IMR-90 (cell line): ENCODE data around the gene C8B. TPM values are rescaled to one million over a fixed set of nuclear protein-coding genes. Genes with fewer than 3 reads are reported as not detected.

Source experiments
- ATAC-seq: fragments of 200-7000 bp; cut with Tn5 transposase; 2 replicates; pipeline ENCODE4 v1.9.1; 2020; ENCODE audit warnings: low read depth, mild to moderate bottlenecking, moderate library complexity
- BruUV-seq: library from RNA; stranded (reverse); fragments of 400-500 nt; replicated peaks from 2 replicates; lab custom pipeline; 2021; lab: Mats Ljungman, UMichigan
- CTCF ChIA-PET: fragments of 300-600 bp; formaldehyde crosslinking; extraction: SDS; loops from one replicate; lab custom pipeline; 2021; ENCODE audit warnings: antibody characterized with exemption; lab: Yijun Ruan, JAX
- POLR2A ChIA-PET: fragments of 300-600 bp; sonication (Branson Sonifier 250); formaldehyde crosslinking; loops from one replicate; lab custom pipeline; 2022; ENCODE audit warnings: antibody characterized with exemption; ENCODE audit not compliant: unreplicated experiment; lab: Charles Lee
- DNase-seq: peaks from one replicate; pipeline ENCODE4 v3.0.0; 2013
- H2AFZ ChIP-seq: replicated peaks from 2 replicates; pipeline ENCODE3; 2013; ENCODE audit warnings: low read length, mild to moderate bottlenecking; ENCODE audit not compliant: poor library complexity
- H2AK5ac ChIP-seq: 2 replicates; pipeline ENCODE4 v1.6.1; 2013; ENCODE audit warnings: low read depth, low read length, inconsistent platforms
- H2AK9ac ChIP-seq: replicated peaks from 2 replicates; pipeline ENCODE3; 2013; ENCODE audit warnings: mild to moderate bottlenecking, low read depth, low read length, moderate library complexity; ENCODE audit not compliant: poor library complexity
- H2BK120ac ChIP-seq: 2 replicates; pipeline ENCODE4 v1.6.1; 2013; ENCODE audit warnings: low read depth, low read length, inconsistent platforms
- H2BK15ac ChIP-seq: 3 replicates; pipeline ENCODE4 v1.6.1; 2013; ENCODE audit warnings: low read depth, low read length, inconsistent platforms
- H2BK20ac ChIP-seq: 2 replicates; pipeline ENCODE4 v1.6.1; 2013; ENCODE audit warnings: low read depth, mild to moderate bottlenecking, inconsistent platforms, low read length, moderate library complexity
- H2BK5ac ChIP-seq: 2 replicates; pipeline ENCODE4 v1.6.1; 2013; ENCODE audit warnings: mild to moderate bottlenecking, low read depth, low read length, inconsistent platforms; ENCODE audit not compliant: poor library complexity, severe bottlenecking
- H3K14ac ChIP-seq: replicated peaks from 2 replicates; pipeline ENCODE4 v1.6.1; 2013; ENCODE audit warnings: low read depth, low read length, inconsistent platforms
- H3K18ac ChIP-seq: 2 replicates; pipeline ENCODE4 v1.6.1; 2013; ENCODE audit warnings: low read depth, low read length, control low read depth
- H3K23ac ChIP-seq: 2 replicates; pipeline ENCODE4 v1.6.1; 2013; ENCODE audit warnings: low read depth, low read length, inconsistent platforms
- H3K27ac ChIP-seq: 2 replicates; pipeline ENCODE4 v1.5.1; 2013; ENCODE audit warnings: mild to moderate bottlenecking, control low read depth, low read length; ENCODE audit not compliant: insufficient read depth
- H3K27me3 ChIP-seq: 2 replicates; pipeline ENCODE4 v1.6.1; 2013; ENCODE audit warnings: low read length; ENCODE audit not compliant: control insufficient read depth, insufficient read depth
- H3K36me3 ChIP-seq: 2 replicates; pipeline ENCODE4 v1.6.1; 2013; ENCODE audit warnings: low read length, mixed read lengths; ENCODE audit not compliant: control insufficient read depth, insufficient read depth
- H3K4ac ChIP-seq: 2 replicates; pipeline ENCODE4 v1.6.1; 2013; ENCODE audit warnings: low read depth, low read length, inconsistent platforms
- H3K4me1 ChIP-seq: 2 replicates; pipeline ENCODE4 v1.6.1; 2013; ENCODE audit warnings: low read length, mixed read lengths; ENCODE audit not compliant: control insufficient read depth, insufficient read depth
- H3K4me2 ChIP-seq: 2 replicates; pipeline ENCODE4 v1.6.1; 2013; ENCODE audit warnings: low read depth, mild to moderate bottlenecking, control low read depth, low read length, moderate library complexity
- H3K4me3 ChIP-seq: 2 replicates; pipeline ENCODE4 v1.5.1; 2013; ENCODE audit warnings: low read depth, mild to moderate bottlenecking, control low read depth, low read length, moderate library complexity; ENCODE audit not compliant: insufficient read depth
- H3K56ac ChIP-seq: 2 replicates; pipeline ENCODE4 v1.6.1; 2013; ENCODE audit warnings: low read length, inconsistent platforms; ENCODE audit not compliant: insufficient read depth; ENCODE audit errors: extremely low read depth
- H3K79me1 ChIP-seq, 2 experiments: 2 replicates each; pipeline ENCODE4 v1.6.1; 2013; ENCODE audit warnings: low read length in 2 of 2, inconsistent platforms in 1 of 2, low read depth in 1 of 2
- H3K9ac ChIP-seq: 2 replicates; pipeline ENCODE4 v1.6.1; 2013; ENCODE audit warnings: low read depth, low read length, control low read depth
- H3K9me1 ChIP-seq: 2 replicates; pipeline ENCODE4 v1.6.1; 2013; ENCODE audit warnings: low read length, inconsistent platforms; ENCODE audit not compliant: insufficient read depth
- H3K9me3 ChIP-seq: 2 replicates; pipeline ENCODE4 v1.6.1; 2013; ENCODE audit warnings: low read length; ENCODE audit not compliant: control insufficient read depth, insufficient read depth
- H4K20me1 ChIP-seq: 2 replicates; pipeline ENCODE4 v1.6.1; 2013; ENCODE audit warnings: low read length, inconsistent platforms; ENCODE audit not compliant: insufficient read depth
- H4K5ac ChIP-seq: 2 replicates; pipeline ENCODE4 v1.6.1; 2013; ENCODE audit warnings: mild to moderate bottlenecking, low read depth, low read length, control low read depth
- H4K8ac ChIP-seq, 2 experiments: 2 replicates each; pipeline ENCODE4 v1.6.1; 2013; ENCODE audit warnings: low read depth in 2 of 2, low read length in 2 of 2, control low read depth in 1 of 2, inconsistent platforms in 1 of 2
- H4K91ac ChIP-seq: 2 replicates; pipeline ENCODE4 v1.6.1; 2013; ENCODE audit warnings: low read depth, low read length, inconsistent platforms; ENCODE audit not compliant: insufficient read depth
- BHLHE40 ChIP-seq: fragments of 150-350 bp; IDR thresholded peaks from 2 replicates; pipeline ENCODE4 v1.6.1; 2016; ENCODE audit warnings: mild to moderate bottlenecking, low read depth, low read length
- CEBPB ChIP-seq: IDR thresholded peaks from 2 replicates; pipeline ENCODE4 v1.6.1; 2012; ENCODE audit warnings: low read depth, low read length, improper control_type of control experiment
- CHD1 ChIP-seq: IDR thresholded peaks from 2 replicates; pipeline ENCODE4 v1.6.1; 2012; ENCODE audit warnings: low read depth, low read length, improper control_type of control experiment
- FOS ChIP-seq: fragments of 150-350 bp; IDR thresholded peaks from 2 replicates; pipeline ENCODE4 v1.6.1; 2016; ENCODE audit warnings: low read depth, low read length
- MAZ ChIP-seq: IDR thresholded peaks from 2 replicates; pipeline ENCODE4 v1.6.1; 2012; ENCODE audit warnings: low read depth, mild to moderate bottlenecking, low read length, improper control_type of control experiment, moderate library complexity, borderline replicate concordance
- MXI1 ChIP-seq: IDR thresholded peaks from 2 replicates; pipeline ENCODE4 v1.6.1; 2012; ENCODE audit warnings: low read depth, mild to moderate bottlenecking, low read length, moderate library complexity, borderline replicate concordance
- NFE2L2 ChIP-seq: fragments of 150-350 bp; IDR thresholded peaks from 2 replicates; pipeline ENCODE4 v1.6.1; 2016; ENCODE audit warnings: low read depth, mild to moderate bottlenecking, low read length
- RFX5 ChIP-seq: IDR thresholded peaks from 2 replicates; pipeline ENCODE4 v1.8.0; 2012; ENCODE audit warnings: low read depth, mild to moderate bottlenecking, low read length, moderate library complexity
- SMC3 ChIP-seq: fragments of 150-350 bp; IDR thresholded peaks from 2 replicates; pipeline ENCODE4 v1.6.1; 2016; ENCODE audit warnings: low read depth, mild to moderate bottlenecking, antibody characterized with exemption, low read length, moderate library complexity
- WGBS, 2 experiments: methylation state at CpG; one replicate each; pipeline versions ENCODE4 v1.1.5 to v1.1.7; 2013; ENCODE audit warnings: missing lambda C conversion rate in 2 of 2; ENCODE audit not compliant: insufficient read length in 1 of 2; ENCODE audit errors: extremely low coverage in 2 of 2; 5-methylcytosine and 5-hydroxymethylcytosine counted together
- dilution Hi-C: fragments of 300-500 bp; cut with HindIII; formaldehyde crosslinking; loops from one replicate; pipeline ENCODE4 v1.14.3; 2018; ENCODE audit warnings: low sequenced_read_pairs; ENCODE audit not compliant: unreplicated experiment
- in situ Hi-C: fragments of 300-500 bp; cut with MboI; formaldehyde crosslinking; loops from 3 replicates; pipeline ENCODE4 v1.14.3; 2019; ENCODE audit warnings: low sequenced_read_pairs, inconsistent platforms, mixed read lengths
- intact Hi-C: fragments of 100-400 bp; cut with micrococcal nuclease; formaldehyde crosslinking; loops from 2 replicates; pipeline ENCODE4 v1.10.0; 2022
- polyA plus RNA-seq, 3 experiments: library from polyadenylated mRNA; depleted of rRNA; stranded (reverse); fragments of >200 nt; gene quantifications; 2 replicates each; pipeline ENCODE4 v1.2.3, GENCODE V29; 2012; ENCODE audit warnings: low replicate concordance in 1 of 3
- total RNA-seq: library from RNA; depleted of rRNA; stranded (reverse); fragments of >200 nt; gene quantifications from 2 replicates; pipeline ENCODE4 v1.2.3, GENCODE V29; 2012
- TF ChIP-seq, protein P1 (sequence below): fragments of 150-350 bp; IDR thresholded peaks from 2 replicates; pipeline ENCODE4 v1.6.1; 2017; ENCODE audit warnings: mild to moderate bottlenecking, antibody characterized with exemption, low read length, low read depth
- TF ChIP-seq, protein P2 (sequence below): conservative IDR thresholded peaks from 2 replicates; pipeline ENCODE4 v1.5.1; 2012; ENCODE audit warnings: mild to moderate bottlenecking, low read depth, low read length, improper control_type of control experiment

C8B gene
- total and polyA plus RNA-seq, 2 of the 4 experiments (the other 2 are of a cell fraction), result not detected

DNA sequence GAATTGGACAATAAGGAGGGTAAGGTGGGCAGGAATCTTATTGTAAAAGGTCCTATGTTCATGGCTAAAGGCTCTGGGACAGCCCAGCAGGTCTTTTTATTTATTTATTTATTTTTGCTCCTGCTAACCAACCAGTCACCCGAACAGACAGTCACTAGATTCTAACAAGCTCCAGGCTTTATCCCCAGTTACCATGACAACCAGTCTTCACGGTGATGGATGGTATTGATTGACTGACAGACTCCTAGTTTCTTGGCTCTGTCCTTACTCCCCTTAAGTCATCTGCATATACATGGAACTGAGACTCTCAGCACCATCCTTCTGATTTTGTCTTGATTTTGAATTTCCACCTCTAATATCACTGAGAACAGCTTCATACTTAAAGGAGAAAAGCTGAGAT lies 66.9 kb downstream of the C8B start:
- Histone ChIP-seq H3K4me3 (no peak overlapping the region), H3K79me1 (no peaks in the 10 kb centered on the region), H3K23ac (no peak overlapping the region), H3K9me3 (no peaks in the 10 kb centered on the region), H3K18ac (no peak overlapping the region), H3K14ac (no peak overlapping the region), H2BK5ac (no peak overlapping the region), H2AK9ac (no peak overlapping the region), H3K27me3 (no peaks in the 10 kb centered on the region; the same call in none of the 2 replicates), H3K4ac (no peak overlapping the region), H4K20me1 (no peaks in the 10 kb centered on the region), H4K8ac (no peak overlapping the region), H4K91ac (no peak overlapping the region), H2BK20ac (no peak overlapping the region), H2BK120ac (no peak overlapping the region), H3K9me1 (no peaks in the 10 kb centered on the region), H2AK5ac (no peak overlapping the region), H3K4me2 (no peak overlapping the region), H3K36me3 (no peaks in the 10 kb centered on the region), H3K9ac (no peak overlapping the region), H2BK15ac (no peak overlapping the region), H4K5ac (no peak overlapping the region), H2AFZ (no peak overlapping the region), H3K4me1 (peaks cover 5% of the 10 kb centered on the region; the same call in 1 of the 2 replicates), H3K56ac (no peak overlapping the region), H3K27ac (no peak overlapping the region)
- intact Hi-C loops, result no loop called here
- dilution Hi-C loops, result no loop called here
- DNase-seq (no peak), ATAC-seq (no peak)
- TF ChIP-seq SMC3, result no peak
- TF ChIP-seq NFE2L2, result no peak
- TF ChIP-seq CEBPB, result no peak
- TF ChIP-seq FOS, result no peak
- TF ChIP-seq MXI1, result no peak
- TF ChIP-seq CHD1, result no peak
- no peak for TF ChIP-seq RFX5
- TF ChIP-seq, protein P1, sequence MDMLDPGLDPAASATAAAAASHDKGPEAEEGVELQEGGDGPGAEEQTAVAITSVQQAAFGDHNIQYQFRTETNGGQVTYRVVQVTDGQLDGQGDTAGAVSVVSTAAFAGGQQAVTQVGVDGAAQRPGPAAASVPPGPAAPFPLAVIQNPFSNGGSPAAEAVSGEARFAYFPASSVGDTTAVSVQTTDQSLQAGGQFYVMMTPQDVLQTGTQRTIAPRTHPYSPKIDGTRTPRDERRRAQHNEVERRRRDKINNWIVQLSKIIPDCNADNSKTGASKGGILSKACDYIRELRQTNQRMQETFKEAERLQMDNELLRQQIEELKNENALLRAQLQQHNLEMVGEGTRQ, result no peak
- no peak for TF ChIP-seq BHLHE40
- TF ChIP-seq, protein P2, sequence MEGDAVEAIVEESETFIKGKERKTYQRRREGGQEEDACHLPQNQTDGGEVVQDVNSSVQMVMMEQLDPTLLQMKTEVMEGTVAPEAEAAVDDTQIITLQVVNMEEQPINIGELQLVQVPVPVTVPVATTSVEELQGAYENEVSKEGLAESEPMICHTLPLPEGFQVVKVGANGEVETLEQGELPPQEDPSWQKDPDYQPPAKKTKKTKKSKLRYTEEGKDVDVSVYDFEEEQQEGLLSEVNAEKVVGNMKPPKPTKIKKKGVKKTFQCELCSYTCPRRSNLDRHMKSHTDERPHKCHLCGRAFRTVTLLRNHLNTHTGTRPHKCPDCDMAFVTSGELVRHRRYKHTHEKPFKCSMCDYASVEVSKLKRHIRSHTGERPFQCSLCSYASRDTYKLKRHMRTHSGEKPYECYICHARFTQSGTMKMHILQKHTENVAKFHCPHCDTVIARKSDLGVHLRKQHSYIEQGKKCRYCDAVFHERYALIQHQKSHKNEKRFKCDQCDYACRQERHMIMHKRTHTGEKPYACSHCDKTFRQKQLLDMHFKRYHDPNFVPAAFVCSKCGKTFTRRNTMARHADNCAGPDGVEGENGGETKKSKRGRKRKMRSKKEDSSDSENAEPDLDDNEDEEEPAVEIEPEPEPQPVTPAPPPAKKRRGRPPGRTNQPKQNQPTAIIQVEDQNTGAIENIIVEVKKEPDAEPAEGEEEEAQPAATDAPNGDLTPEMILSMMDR, result no peak
- no peak for TF ChIP-seq MAZ
- no TSS peak for BruUV-seq
- POLR2A ChIA-PET, result no interaction called here
- in situ Hi-C loops, result no loop called here
- CTCF ChIA-PET, result interaction anchor here (0.6 kb wide), 1 partner anchor 67 kb away, joined by 5 read pairs; no protein-coding TSS in a partner anchor
- WGBS, 2 experiments, result no CpG with 5 or more reads among the region's 2 CpGs
